Esophagus squamous epithelium (tissue), 4 donors: Measurements from ENCODE around the gene INSC.

ENCODE experiments used
- POLR2A ChIP-seq, 4 donors: fragments of 450-650 bp; IDR thresholded peaks; one replicate each; pipeline ENCODE4 v1.6.1; 2017; ENCODE audit warnings: antibody characterized with exemption in 4 of 4, mild to moderate bottlenecking in 4 of 4, moderate library complexity in 3 of 4
- TF ChIP-seq, protein P1 (sequence below), 6 experiments: fragments of 450-650 bp in 4 of 6; fragments of 200-600 bp in 2 of 6; sonication (generic) in 2 of 6; IDR thresholded peaks; one replicate each; pipeline ENCODE4 v1.5.1; 2016 to 2019; ENCODE audit warnings: antibody characterized with exemption in 6 of 6, mild to moderate bottlenecking in 4 of 6, moderate library complexity in 4 of 6

DNA sequence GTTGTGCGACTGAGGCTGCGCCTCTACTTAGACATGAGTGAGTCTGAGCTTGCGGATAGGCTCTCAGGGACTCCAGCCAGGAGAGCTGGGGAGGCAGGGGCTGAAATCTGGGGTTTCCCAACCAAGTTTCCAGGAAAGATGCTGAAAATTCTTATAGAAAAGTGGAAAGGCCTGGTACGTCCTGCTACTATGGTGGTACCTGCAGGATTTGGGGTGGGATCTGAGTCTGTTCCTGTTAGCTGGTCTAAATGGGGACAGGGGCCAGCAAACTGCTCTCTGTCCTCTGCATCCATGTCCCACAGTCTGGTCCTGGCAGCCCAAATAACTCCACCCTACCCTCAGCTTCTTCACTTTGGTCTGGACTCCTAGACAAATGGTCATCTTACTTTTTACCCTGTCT lies 86.9 kb downstream of the INSC start:
- TF ChIP-seq, protein P1, sequence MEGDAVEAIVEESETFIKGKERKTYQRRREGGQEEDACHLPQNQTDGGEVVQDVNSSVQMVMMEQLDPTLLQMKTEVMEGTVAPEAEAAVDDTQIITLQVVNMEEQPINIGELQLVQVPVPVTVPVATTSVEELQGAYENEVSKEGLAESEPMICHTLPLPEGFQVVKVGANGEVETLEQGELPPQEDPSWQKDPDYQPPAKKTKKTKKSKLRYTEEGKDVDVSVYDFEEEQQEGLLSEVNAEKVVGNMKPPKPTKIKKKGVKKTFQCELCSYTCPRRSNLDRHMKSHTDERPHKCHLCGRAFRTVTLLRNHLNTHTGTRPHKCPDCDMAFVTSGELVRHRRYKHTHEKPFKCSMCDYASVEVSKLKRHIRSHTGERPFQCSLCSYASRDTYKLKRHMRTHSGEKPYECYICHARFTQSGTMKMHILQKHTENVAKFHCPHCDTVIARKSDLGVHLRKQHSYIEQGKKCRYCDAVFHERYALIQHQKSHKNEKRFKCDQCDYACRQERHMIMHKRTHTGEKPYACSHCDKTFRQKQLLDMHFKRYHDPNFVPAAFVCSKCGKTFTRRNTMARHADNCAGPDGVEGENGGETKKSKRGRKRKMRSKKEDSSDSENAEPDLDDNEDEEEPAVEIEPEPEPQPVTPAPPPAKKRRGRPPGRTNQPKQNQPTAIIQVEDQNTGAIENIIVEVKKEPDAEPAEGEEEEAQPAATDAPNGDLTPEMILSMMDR (IDR thresholded peaks at IDR 0.05), result no peak
- TF ChIP-seq POLR2A (IDR thresholded peaks at IDR 0.05), result no peak
